Measurements from ENCODE around the gene ADAMTS4. TPM values are rescaled to one million over a fixed set of nuclear protein-coding genes. Genes with fewer than 3 reads are reported as not detected.

ADAMTS4 gene
- total and polyA plus RNA-seq, 9 of the 15 experiments (the other 6 are each of a cell fraction or from before 2014, with no cell fraction given), result 0.07 to 3.7 (median 0.41) TPM

DNA sequence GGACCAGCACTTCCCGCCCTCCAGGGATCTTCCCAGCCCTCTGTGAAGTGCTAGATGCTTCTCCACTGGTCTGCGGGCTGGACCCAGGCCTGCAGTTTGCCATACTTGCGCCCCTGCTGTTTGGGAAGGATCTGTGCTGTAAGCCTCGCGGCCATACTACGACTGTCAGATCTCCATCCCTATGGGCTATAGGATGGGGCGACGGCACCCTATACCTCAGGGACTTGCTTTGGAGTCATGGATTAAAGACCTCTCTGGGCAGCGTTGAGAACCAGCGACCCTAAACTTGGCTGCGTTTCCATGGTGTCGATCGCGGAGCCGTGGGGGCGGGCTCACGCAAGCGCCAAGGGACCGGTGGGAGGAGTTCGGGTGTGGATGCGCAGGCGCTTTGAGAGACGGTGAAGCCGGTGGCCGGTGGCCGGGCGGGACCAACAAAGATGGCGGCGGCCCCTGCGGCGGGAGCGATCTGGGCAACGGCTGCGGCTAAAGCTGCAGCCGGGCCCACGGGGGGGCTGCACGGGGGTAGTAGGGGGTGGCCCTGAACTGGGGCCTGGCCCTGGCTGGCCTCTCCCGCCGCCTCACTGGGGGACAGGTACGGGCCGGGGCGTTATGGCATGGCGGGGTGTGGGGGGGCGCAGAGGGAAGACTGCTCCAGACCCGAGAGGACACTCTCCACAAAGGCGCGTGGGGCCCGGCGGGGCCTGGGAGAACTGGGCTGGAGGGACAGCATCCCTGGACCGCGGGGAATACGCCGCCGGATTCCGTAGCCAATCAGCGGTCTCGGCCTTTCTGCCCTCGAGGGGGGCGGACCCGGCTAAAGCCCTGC, 39.6 kb downstream of the ADAMTS4 start, which contains the start of gene USP21 (continued):
- TF ChIP-seq, protein P1, sequence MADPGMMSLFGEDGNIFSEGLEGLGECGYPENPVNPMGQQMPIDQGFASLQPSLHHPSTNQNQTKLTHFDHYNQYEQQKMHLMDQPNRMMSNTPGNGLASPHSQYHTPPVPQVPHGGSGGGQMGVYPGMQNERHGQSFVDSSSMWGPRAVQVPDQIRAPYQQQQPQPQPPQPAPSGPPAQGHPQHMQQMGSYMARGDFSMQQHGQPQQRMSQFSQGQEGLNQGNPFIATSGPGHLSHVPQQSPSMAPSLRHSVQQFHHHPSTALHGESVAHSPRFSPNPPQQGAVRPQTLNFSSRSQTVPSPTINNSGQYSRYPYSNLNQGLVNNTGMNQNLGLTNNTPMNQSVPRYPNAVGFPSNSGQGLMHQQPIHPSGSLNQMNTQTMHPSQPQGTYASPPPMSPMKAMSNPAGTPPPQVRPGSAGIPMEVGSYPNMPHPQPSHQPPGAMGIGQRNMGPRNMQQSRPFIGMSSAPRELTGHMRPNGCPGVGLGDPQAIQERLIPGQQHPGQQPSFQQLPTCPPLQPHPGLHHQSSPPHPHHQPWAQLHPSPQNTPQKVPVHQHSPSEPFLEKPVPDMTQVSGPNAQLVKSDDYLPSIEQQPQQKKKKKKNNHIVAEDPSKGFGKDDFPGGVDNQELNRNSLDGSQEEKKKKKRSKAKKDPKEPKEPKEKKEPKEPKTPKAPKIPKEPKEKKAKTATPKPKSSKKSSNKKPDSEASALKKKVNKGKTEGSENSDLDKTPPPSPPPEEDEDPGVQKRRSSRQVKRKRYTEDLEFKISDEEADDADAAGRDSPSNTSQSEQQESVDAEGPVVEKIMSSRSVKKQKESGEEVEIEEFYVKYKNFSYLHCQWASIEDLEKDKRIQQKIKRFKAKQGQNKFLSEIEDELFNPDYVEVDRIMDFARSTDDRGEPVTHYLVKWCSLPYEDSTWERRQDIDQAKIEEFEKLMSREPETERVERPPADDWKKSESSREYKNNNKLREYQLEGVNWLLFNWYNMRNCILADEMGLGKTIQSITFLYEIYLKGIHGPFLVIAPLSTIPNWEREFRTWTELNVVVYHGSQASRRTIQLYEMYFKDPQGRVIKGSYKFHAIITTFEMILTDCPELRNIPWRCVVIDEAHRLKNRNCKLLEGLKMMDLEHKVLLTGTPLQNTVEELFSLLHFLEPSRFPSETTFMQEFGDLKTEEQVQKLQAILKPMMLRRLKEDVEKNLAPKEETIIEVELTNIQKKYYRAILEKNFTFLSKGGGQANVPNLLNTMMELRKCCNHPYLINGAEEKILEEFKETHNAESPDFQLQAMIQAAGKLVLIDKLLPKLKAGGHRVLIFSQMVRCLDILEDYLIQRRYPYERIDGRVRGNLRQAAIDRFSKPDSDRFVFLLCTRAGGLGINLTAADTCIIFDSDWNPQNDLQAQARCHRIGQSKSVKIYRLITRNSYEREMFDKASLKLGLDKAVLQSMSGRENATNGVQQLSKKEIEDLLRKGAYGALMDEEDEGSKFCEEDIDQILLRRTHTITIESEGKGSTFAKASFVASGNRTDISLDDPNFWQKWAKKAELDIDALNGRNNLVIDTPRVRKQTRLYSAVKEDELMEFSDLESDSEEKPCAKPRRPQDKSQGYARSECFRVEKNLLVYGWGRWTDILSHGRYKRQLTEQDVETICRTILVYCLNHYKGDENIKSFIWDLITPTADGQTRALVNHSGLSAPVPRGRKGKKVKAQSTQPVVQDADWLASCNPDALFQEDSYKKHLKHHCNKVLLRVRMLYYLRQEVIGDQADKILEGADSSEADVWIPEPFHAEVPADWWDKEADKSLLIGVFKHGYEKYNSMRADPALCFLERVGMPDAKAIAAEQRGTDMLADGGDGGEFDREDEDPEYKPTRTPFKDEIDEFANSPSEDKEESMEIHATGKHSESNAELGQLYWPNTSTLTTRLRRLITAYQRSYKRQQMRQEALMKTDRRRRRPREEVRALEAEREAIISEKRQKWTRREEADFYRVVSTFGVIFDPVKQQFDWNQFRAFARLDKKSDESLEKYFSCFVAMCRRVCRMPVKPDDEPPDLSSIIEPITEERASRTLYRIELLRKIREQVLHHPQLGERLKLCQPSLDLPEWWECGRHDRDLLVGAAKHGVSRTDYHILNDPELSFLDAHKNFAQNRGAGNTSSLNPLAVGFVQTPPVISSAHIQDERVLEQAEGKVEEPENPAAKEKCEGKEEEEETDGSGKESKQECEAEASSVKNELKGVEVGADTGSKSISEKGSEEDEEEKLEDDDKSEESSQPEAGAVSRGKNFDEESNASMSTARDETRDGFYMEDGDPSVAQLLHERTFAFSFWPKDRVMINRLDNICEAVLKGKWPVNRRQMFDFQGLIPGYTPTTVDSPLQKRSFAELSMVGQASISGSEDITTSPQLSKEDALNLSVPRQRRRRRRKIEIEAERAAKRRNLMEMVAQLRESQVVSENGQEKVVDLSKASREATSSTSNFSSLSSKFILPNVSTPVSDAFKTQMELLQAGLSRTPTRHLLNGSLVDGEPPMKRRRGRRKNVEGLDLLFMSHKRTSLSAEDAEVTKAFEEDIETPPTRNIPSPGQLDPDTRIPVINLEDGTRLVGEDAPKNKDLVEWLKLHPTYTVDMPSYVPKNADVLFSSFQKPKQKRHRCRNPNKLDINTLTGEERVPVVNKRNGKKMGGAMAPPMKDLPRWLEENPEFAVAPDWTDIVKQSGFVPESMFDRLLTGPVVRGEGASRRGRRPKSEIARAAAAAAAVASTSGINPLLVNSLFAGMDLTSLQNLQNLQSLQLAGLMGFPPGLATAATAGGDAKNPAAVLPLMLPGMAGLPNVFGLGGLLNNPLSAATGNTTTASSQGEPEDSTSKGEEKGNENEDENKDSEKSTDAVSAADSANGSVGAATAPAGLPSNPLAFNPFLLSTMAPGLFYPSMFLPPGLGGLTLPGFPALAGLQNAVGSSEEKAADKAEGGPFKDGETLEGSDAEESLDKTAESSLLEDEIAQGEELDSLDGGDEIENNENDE (IDR thresholded peaks at IDR 0.05; ENCODE audit: low read depth, low read length), result no peak
- TF ChIP-seq FOXA1 (IDR thresholded peaks at IDR 0.05; ENCODE audit: borderline replicate concordance) (no peak), PPARD (CRISPR knock-in tag; IDR thresholded peaks at IDR 0.05) (no peak), NR3C1 (CRISPR knock-in tag; IDR thresholded peaks at IDR 0.05) (no peak), ZFP36 (IDR thresholded peaks at IDR 0.05; ENCODE audit: low read depth, low read length, partially characterized antibody) (no peak), POLR2G (IDR thresholded peaks at IDR 0.05; ENCODE audit: low read depth, low read length) (peak; percentile 85), SMAD4 (CRISPR knock-in tag; conservative IDR thresholded peaks at IDR 0.05) (no peak), RFX1 (IDR thresholded peaks at IDR 0.05) (peak; percentile 88), TCF7 (IDR thresholded peaks at IDR 0.05; ENCODE audit: borderline replicate concordance) (0 out of 2 replicates have a peak, but pooled peaks have one; percentile 34), KAT2B (IDR thresholded peaks at IDR 0.05; ENCODE audit: low read depth, low read length) (no peak)
- TF ChIP-seq, protein P2, sequence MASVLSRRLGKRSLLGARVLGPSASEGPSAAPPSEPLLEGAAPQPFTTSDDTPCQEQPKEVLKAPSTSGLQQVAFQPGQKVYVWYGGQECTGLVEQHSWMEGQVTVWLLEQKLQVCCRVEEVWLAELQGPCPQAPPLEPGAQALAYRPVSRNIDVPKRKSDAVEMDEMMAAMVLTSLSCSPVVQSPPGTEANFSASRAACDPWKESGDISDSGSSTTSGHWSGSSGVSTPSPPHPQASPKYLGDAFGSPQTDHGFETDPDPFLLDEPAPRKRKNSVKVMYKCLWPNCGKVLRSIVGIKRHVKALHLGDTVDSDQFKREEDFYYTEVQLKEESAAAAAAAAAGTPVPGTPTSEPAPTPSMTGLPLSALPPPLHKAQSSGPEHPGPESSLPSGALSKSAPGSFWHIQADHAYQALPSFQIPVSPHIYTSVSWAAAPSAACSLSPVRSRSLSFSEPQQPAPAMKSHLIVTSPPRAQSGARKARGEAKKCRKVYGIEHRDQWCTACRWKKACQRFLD (CRISPR knock-in tag; IDR thresholded peaks at IDR 0.05), result no peak
- TF ChIP-seq, protein P3, sequence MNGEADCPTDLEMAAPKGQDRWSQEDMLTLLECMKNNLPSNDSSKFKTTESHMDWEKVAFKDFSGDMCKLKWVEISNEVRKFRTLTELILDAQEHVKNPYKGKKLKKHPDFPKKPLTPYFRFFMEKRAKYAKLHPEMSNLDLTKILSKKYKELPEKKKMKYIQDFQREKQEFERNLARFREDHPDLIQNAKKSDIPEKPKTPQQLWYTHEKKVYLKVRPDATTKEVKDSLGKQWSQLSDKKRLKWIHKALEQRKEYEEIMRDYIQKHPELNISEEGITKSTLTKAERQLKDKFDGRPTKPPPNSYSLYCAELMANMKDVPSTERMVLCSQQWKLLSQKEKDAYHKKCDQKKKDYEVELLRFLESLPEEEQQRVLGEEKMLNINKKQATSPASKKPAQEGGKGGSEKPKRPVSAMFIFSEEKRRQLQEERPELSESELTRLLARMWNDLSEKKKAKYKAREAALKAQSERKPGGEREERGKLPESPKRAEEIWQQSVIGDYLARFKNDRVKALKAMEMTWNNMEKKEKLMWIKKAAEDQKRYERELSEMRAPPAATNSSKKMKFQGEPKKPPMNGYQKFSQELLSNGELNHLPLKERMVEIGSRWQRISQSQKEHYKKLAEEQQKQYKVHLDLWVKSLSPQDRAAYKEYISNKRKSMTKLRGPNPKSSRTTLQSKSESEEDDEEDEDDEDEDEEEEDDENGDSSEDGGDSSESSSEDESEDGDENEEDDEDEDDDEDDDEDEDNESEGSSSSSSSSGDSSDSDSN (IDR thresholded peaks at IDR 0.05; ENCODE audit: borderline replicate concordance in 1 of 2, low read depth in 2 of 2, low read length in 2 of 2), result no peak
